Activated CD8-positive, alpha-beta memory T cell treated with anti-CD3 and anti-CD28 coated beads for 36 hours (primary cell): ENCODE data around the gene TRIM9. TPM values are rescaled to one million over a fixed set of nuclear protein-coding genes. Genes with fewer than 3 reads are reported as not detected.
"Not testable (repeated sequence)": the region's sequence is repeated elsewhere in the genome, so short reads cannot be mapped to it uniquely, and the experiment has no call there.

ENCODE experiments used
- CTCF ChIA-PET: fragments of 350-600 bp; sonication (Branson Sonifier 250); formaldehyde crosslinking; loops from one replicate; lab custom pipeline; 2021; ENCODE audit warnings: antibody characterized with exemption; lab: Charles Lee
- POLR2A ChIA-PET: fragments of 350-600 bp; sonication (Branson Sonifier 250); formaldehyde crosslinking; loops from one replicate; lab custom pipeline; 2021; ENCODE audit warnings: antibody characterized with exemption; lab: Charles Lee
- total RNA-seq, 2 experiments: library from RNA; stranded (reverse); gene quantifications; one replicate each; pipeline ENCODE4 v1.2.3, GENCODE V29; 2021

Gene TRIM9
- total RNA-seq, 2 experiments from 2014 or later: 1.6 to 2.0 TPM

DNA sequence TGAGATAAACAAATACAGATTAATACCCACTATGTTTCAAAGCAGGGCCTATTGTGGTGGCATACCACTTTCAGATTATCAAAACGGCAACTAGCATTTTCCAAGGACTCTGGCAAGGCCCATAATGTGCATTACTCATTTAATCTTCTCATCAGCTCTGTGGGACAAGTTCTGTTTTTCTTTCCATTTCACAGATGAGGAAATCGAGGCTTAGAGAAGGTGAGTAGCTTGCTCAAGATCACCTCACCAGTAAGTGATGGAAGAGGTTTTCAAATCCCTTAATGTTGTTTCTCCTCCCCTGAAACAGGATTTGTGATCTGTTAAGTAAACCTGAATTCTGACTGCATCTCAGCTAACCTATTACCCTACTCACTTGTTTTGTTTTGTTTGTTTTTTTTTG, 146.7 kb downstream of the TRIM9 start:
- CTCF ChIA-PET: no interaction called here
- POLR2A ChIA-PET: no interaction called here

GRCh38 chr14:50947446-50947845, 147.5 kb downstream of the TRIM9 start:
- CTCF ChIA-PET: no interaction called here
- POLR2A ChIA-PET: no interaction called here

DNA sequence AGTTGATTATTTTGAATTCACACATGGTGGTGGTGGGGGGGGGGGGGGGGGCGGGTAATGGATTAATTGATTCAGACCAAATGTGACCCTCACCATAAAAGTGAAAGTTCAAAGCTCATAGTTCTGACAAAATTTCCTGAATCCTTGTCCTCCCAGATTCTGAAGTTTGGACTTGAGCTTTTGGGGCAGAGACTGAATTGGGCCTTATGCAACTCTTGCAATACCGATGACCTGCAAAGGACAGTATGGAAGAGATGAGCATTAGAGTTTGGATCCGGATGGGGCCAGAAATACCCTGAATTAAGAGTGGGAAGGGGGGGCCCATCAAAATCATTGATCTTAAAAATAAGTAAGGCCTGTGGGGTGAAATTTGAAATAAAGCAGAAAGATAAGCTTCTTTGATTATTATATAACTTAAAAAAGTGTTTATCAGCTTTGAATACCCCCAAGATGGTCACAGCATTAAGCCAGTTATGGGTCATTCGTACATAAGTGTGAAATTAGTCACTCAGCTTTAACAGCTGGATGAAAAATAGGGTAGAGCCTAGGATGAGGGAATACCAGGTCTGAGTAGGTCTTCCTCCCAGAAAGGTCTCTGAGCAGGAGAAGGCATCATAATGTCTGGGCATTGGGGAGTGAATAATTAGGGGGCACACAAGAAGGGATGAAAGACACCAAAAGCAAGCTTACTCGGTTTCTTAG, 148.5 kb downstream of the TRIM9 start:
- POLR2A ChIA-PET: no interaction called here
- CTCF ChIA-PET: no interaction called here

DNA sequence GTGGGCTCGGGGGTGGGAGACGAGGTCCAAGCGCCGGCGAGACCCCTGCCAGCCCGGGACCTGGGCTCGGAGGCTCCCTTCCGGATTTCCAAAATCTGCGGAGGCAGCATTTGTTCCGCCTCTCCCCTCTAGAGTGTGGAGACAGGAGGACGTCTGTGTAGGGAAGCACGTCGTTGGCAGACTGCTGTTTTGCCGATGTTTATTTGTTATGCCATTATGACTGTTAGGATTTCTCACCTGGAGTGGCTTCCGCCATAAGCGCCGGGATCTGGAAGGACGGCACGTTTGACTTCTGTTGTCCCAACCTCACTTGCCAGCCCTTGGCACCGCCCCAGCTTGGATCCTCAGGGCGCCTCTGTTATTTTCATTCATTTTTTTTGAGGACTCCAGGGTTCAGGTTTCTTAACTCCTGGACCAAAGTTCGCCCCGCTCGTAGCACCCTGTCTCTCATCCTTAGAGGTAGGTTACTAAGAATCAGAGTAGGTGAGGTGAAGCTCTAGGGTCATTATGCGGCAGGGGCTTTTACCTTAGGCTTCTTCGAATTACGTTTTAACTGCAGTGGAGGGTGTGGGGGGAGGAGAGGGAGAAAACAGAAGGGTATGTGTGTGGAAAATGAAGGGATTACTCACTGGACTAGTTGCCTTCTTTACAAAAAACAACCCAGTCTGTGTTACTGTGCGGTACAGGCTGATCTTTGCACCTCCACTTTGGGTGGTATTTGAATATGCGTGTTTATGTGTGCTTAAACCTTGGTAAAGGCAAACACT, 150.1 kb downstream of the TRIM9 start:
- CTCF ChIA-PET: no interaction called here
- POLR2A ChIA-PET: no interaction called here

- CTCF ChIA-PET: no interaction called here
These were observed 150.8 kb downstream of the TRIM9 start, which contains the start of gene PYGL for GRCh38 chr14:50943943-50944646. PYGL (minus strand) TSS chr14:50944483; CDS start chr14:50944403, 80 bp downstream.

DNA sequence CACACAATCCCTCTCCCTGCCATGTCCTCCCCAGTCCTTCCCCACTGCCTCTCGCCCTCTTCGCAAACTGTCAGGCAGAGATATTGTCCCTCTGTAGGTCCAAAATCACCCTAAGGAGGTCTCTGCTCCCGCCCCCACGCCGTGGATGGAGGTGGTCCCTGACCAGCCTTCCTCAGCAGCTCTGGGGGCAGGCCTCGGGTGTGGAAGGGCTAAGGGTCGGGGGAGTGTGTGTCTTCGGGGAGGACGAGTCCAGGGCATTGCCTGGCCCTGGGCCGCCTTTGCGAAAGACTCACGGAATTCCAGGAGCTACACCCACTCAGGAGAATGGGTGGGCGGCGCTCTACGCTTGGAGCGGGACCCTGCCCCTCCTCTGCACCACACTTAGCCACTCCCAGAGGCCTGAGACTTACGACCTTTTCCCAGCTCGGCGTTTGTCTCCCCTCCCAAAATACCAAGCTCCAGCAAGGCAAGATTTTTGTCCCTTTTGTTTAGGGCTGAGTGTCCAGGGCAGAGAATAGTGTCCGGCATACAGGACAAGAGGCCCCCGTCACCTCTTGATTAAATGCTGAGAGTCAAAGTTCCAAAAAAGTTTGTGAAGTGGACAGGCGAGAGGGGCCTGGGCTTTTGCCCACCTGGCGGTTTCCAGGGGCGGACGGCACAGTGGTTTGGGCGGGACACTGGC, 151.5 kb downstream of the TRIM9 start:
- ChIA-PET POLR2A (no interaction called here), CTCF (no interaction called here)

More at GRCh38 chr14:50943943-50944646, 150.8 kb downstream of the TRIM9 start, which contains the start of gene PYGL:
- POLR2A ChIA-PET: no interaction called here

GRCh38 chr14:50941638-50942037, 153.3 kb downstream of the TRIM9 start:
- POLR2A ChIA-PET, CTCF ChIA-PET: not testable (repeated sequence)

- CTCF ChIA-PET: no interaction called here
- POLR2A ChIA-PET: no interaction called here
These were observed 153.8 kb downstream of the TRIM9 start for GRCh38 chr14:50941151-50941550.

- CTCF ChIA-PET: no interaction called here
- POLR2A ChIA-PET: no interaction called here
These were observed 157.1 kb downstream of the TRIM9 start for GRCh38 chr14:50937800-50938199.

- POLR2A ChIA-PET: no interaction called here
- CTCF ChIA-PET: no interaction called here
These were observed 157.6 kb downstream of the TRIM9 start for GRCh38 chr14:50937325-50937724.

DNA sequence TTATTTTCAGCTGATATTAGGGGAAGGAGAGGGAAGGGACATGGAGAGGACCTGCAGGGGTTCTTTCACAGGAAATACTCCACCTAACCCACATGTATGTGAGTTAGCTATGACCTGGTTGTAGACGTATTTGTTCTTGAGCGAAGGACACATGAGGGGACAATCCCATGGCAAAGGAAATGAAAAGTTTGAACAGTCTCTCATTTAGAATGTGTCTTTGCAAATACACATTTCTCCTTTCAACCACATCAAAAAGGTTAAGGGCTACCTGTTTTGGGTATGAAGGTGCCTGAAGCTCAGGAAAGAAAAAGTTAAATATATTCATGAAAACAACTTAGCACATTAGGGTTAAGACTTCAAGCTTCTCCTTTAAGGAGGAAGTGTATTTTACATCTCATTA, 158.0 kb downstream of the TRIM9 start:
- CTCF ChIA-PET: no interaction called here
- POLR2A ChIA-PET: interaction anchor here (0.5 kb wide), 1 partner anchor 100 kb away, joined by 4 read pairs; no protein-coding TSS in a partner anchor

DNA sequence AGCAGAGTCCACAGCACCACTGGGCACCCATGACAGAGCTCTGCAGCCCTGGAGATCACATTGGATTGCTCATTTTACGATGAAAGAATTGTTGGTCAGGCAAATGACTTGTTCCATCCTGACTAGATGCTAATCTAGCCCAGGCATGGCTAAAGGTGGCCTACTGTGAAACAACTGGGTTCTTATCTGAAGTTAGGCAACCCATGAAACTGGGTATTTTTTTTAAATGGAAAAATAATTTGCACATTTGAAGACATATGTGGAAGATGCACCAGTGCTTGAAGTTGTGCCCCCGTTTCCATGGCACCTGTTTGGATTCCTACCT, 158.9 kb downstream of the TRIM9 start:
- CTCF ChIA-PET: no interaction called here

GRCh38 chr14:50935126-50936015, 159.5 kb downstream of the TRIM9 start:
- CTCF ChIA-PET: no interaction called here
- POLR2A ChIA-PET: no interaction called here

More for the DNA sequence above, 158.9 kb downstream of the TRIM9 start:
- POLR2A ChIA-PET: no interaction called here

DNA sequence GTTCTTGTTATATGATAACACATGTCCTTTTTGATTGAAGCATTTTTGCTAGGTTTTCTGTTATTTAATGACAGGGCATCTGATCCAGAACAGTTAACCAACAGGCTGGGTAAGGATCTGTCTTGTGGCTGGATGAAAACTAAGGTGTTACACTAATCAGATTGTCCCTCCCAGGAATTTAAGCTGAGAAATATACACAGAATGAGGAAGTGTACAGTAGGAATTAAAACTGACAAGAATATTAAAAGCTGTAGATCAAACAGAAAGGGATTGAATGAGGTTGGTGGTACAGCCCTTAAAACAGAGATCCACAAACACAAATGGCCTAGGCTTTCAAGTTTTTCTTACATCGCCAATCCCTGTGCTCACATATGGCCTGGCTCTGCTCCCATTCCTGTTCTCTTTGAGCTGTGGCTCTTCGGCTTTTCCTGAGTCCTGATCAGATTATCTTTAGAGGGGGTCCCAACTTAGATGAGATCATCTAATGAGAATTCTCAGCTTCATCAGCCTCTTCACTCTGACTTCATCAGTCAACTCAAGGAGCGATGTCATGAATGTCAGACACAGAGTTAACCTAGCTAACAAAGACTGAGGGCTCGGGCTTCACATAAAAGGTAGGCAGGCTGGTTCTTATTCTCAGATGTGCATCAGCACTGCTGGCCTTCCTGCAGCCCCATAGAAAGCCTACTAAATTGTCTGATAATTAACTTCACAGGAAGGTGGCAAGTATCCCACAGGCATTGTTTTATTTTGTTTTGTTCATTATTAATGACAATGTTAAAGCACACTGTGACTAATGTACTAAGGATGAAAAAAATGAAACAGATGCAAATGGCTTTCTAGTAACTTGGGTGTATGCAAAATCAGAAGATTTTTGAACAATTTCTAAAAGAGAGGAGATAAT, 162.1 kb downstream of the TRIM9 start:
- ChIA-PET CTCF (no interaction called here), POLR2A (no interaction called here)

DNA sequence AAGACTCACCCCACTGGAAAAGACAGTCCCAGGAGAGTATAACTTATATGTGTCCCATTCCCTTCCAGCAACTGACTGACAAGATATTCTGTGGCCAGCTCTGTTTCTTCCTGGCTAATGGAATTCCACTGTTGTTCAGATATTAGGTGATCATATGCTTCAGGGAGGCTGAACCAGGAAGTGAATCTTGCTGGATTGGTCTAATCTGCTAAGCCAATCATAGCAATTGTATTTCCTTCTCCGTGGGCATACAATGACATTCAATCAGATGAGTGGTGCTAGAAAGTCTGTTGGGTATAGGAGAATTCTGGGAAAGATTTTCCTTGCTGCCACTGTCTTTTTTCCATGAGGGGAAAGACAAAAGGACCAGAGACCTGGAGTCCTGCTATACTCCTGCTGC, 162.7 kb downstream of the TRIM9 start:
- ChIA-PET POLR2A (no interaction called here), CTCF (no interaction called here)

DNA sequence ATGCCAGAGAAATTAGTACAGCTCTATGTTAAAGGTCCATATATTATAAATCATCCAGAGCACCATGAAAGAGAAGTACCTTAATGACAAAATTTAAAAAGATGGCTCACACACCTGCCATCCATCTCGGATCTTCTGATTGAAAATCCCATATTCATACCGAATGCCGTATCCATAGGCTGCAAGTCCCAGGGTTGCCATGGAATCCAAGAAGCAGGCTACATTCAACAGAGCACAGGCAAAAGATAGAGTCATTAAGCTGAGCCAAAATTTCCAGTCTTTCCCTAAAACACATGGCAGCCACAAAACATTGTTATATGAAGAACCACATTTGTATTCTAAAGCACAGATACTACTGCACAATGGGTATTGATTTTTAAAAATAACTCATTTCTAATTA, 163.3 kb downstream of the TRIM9 start:
- POLR2A ChIA-PET: interaction anchor here (0.5 kb wide), 1 partner anchor 75 kb away, joined by 4 read pairs; no protein-coding TSS in a partner anchor
- CTCF ChIA-PET: no interaction called here

DNA sequence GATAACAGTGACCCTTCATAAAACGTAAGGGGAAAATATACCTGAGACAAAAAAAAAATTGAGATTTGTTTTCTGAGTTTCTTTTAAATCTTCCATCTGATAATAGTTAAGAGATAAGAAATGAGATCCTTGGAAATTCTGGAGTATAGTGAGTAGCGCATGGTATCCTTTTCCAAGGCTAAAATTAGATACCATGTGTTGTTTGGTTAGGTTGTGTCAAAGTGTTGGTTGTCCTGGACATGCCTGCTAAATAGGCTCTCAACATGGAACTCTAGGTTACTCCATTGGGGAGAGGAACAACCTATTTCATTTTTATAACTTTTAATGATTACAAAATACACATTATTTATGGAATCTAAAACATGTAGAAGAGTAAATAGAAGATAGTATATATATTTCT, 165.4 kb downstream of the TRIM9 start:
- CTCF ChIA-PET: no interaction called here
- POLR2A ChIA-PET: no interaction called here
